ENCODE data around the gene DYNLT1.

DNA sequence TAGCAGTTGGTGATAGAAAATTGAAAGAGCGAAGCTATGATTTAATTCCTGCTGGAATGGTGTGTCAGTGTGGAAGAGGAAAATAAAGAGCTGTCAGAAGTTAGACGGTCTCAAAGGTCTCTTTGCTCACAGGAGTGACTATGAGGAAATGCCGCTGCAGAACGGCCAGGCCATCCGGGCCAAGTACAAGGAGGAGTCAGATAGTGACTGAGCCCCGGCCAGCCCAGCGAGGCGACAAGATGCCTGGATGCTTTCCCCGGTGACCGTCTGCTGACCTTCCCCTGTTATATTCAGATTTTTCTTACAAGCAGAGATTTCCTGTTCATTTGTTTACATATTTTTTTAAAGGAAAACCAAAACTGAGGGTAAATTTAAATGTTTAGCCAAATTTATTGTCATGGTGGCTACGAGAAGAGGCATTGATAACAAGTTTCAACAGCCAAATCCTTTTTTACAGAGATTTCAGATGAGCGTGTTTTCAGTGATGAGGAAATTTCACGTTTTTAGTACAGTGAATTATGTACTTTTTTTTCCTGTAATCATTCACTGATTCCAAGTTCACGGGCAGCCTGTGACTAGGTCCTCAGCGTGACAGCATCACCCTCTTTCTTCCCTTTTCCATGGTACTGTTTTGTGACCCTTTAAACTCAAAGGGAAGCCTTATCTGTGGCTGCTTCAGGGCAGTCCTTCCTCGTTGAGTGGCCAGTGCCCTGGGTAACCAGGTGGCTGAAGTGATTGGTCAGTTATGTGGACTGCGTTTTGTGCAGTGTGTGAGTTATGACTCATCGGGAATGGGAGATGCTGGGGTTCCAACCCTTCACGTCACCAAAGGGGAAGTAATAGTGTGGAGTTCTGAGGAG lies 12.6 kb downstream of the DYNLT1 start:
- TF ChIP-seq GATA3 (IDR thresholded peaks at IDR 0.05; ENCODE audit: low read depth, low read length) (no peak), GATA2 (IDR thresholded peaks at IDR 0.05; ENCODE audit: low read depth, low read length) (no peak)

Measured in SH-SY5Y (cell line).